Prostate gland (tissue), 2 donors: Measurements from ENCODE around the gene RNF213. TPM values are rescaled to one million over a fixed set of nuclear protein-coding genes. Genes with fewer than 3 reads are reported as not detected.

ENCODE experiments used
- DNase-seq: peaks from one replicate; pipeline ENCODE4 v3.0.0-alpha.2; 2019; ENCODE audit warnings: low spot score
- H3K27ac ChIP-seq, 2 donors: fragments of 200-600 bp; sonication (generic); 2 replicates each; pipeline ENCODE4 v1.5.1; 2017 to 2019
- H3K27me3 ChIP-seq: fragments of 200-600 bp; sonication (generic); replicated peaks from 2 replicates; pipeline ENCODE4 v1.5.1; 2019; ENCODE audit not compliant: insufficient read depth
- H3K36me3 ChIP-seq, 2 donors: fragments of 200-600 bp; sonication (generic); 1 replicate in 1 of 2; 2 replicates in 1 of 2; pipeline versions ENCODE4 v1.5.1 to v1.8.1; 2017 to 2019
- H3K4me1 ChIP-seq: fragments of 200-600 bp; sonication (generic); replicated peaks from 2 replicates; pipeline ENCODE4 v1.5.1; 2019
- H3K4me3 ChIP-seq, 2 donors: fragments of 200-600 bp; sonication (generic); 2 replicates each; pipeline ENCODE4 v1.5.1; 2017 to 2019
- H3K9me3 ChIP-seq: fragments of 200-600 bp; sonication (generic); 2 replicates; pipeline ENCODE4 v1.5.1; 2017
- POLR2A ChIP-seq: fragments of 450-650 bp; IDR thresholded peaks from one replicate; pipeline ENCODE4 v1.6.1; 2016; ENCODE audit warnings: antibody characterized with exemption, mild to moderate bottlenecking
- POLR2AphosphoS5 ChIP-seq: sonication (generic); formaldehyde crosslinking; IDR thresholded peaks from one replicate; pipeline ENCODE4 v1.6.1; 2017; ENCODE audit warnings: antibody characterized with exemption
- WGBS: methylation state at CpG from one replicate; pipeline ENCODE4 v1.1.5; 2018; 5-methylcytosine and 5-hydroxymethylcytosine counted together
- intact Hi-C: fragments of 100-400 bp; cut with DNase I; formaldehyde crosslinking; loops from one replicate; pipeline ENCODE4 v1.14.2; 2022
- total RNA-seq, 2 donors: library from RNA; depleted of rRNA; stranded (reverse); fragments of >200 nt; gene quantifications; one replicate each; pipeline ENCODE4 v1.1.0, GENCODE V29; 2016
- TF ChIP-seq, protein P1 (sequence below), 4 experiments: fragments of 200-600 bp in 2 of 4; fragments of 450-650 bp in 2 of 4; sonication (generic) in 2 of 4; IDR thresholded peaks; 1 replicate in 3 of 4; 2 replicates in 1 of 4; pipeline ENCODE4 v1.5.1; 2016 to 2019; ENCODE audit warnings: antibody characterized with exemption in 4 of 4, mild to moderate bottlenecking in 2 of 4, moderate library complexity in 2 of 4

Gene RNF213
- total RNA-seq, 2 donors from 2014 or later = 57.7 to 112 TPM

DNA sequence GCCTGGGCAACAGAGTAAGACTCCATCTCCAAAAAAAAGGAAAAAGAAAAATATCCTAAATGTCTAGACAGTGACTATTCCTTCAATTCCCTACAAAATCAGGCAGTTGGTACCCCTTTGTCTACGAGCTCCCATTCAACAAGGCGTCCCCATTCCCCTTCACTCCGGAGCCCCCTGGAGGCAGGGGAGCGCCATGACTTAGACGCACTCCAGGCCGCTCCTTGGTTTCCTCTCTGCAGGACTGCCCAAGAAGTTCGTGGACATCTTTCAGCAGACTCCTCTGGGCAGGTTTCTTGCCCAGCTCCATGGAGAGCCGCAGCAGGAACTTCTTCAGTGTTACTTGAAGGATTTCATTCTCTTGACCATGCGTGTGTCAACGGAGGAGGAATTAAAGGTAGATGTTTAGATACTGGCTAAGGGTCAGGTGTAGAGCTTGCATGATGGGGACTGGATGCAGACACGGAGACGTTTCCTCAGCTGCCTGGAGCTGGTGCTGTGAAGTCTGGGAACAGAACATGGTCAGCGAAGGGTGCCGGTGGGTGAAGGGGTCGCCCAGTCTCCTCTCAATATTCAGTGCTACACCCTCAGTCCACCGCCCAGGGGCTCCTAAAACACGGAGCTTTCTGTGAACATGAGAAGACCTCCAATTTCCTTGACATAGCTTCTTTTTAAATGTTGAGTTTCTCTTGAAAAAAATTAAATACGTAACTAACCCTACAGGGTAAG is 101.0 kb downstream of the RNF213 start:
- TF ChIP-seq, protein P1, sequence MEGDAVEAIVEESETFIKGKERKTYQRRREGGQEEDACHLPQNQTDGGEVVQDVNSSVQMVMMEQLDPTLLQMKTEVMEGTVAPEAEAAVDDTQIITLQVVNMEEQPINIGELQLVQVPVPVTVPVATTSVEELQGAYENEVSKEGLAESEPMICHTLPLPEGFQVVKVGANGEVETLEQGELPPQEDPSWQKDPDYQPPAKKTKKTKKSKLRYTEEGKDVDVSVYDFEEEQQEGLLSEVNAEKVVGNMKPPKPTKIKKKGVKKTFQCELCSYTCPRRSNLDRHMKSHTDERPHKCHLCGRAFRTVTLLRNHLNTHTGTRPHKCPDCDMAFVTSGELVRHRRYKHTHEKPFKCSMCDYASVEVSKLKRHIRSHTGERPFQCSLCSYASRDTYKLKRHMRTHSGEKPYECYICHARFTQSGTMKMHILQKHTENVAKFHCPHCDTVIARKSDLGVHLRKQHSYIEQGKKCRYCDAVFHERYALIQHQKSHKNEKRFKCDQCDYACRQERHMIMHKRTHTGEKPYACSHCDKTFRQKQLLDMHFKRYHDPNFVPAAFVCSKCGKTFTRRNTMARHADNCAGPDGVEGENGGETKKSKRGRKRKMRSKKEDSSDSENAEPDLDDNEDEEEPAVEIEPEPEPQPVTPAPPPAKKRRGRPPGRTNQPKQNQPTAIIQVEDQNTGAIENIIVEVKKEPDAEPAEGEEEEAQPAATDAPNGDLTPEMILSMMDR (IDR thresholded peaks at IDR 0.05) = peak in 1 of 4 experiments; percentile 21
- TF ChIP-seq POLR2AphosphoS5 = no peak
- Histone ChIP-seq H3K4me3 (no peak overlapping the region), H3K4me1 (no peaks in the 10 kb centered on the region), H3K27ac (no peak overlapping the region), H3K9me3 (no peaks in the 10 kb centered on the region), H3K36me3 (peaks cover 0 to 12% of the 10 kb centered on the region in 2 donors), H3K27me3 (no peaks in the 10 kb centered on the region)
- intact Hi-C loops = loop anchor here (5.0 kb wide), 1 partner anchor 354 kb away; no protein-coding TSS in a partner anchor
- DNase-seq = no peak
- WGBS = 95% methylated on average over 18 of the region's 18 CpGs

DNA sequence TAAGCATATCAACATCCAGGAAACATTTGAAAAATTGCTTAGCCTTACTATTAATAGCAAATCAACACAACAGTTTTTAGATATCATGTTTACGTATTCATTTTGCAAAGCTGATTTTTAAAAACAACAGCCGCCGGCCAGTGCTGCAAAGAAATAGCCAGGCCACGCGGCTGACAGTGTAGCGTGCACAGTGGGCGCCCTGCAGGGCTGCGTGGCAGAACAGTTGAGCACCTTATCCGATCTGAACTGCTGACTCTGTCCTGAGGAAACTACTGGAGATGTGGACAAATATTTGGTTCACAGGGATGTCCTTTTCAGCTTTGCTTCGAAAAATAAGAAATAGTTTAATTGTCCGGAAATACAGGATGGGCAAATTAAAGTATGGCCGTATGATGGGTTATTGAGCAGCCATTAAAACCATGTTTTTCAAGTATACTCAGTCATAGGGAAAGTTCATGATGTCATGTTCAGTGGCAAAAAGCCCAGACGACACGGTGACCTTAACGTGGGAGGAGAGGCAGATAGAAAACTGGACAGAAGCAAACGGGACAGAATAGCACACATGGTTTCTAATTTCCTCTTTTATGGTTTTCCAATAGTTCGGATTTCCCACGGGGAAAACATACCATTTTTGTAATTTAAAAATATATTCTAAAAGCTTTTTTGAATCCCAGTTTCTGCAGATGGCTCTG is 101.9 kb downstream of the RNF213 start:
- Histone ChIP-seq H3K9me3 (no peaks in the 10 kb centered on the region), H3K27ac (no peak overlapping the region), H3K4me1 (no peaks in the 10 kb centered on the region), H3K36me3 (peaks cover 0 to 12% of the 10 kb centered on the region in 2 donors), H3K4me3 (no peak overlapping the region), H3K27me3 (no peaks in the 10 kb centered on the region)
- 72% methylated on average over 18 of the region's 18 CpGs for WGBS
- no peak for TF ChIP-seq POLR2A
- TF ChIP-seq, protein P1 (IDR thresholded peaks at IDR 0.05) = no peak
- no peak for DNase-seq
- intact Hi-C loops = loop anchor here (5.0 kb wide), 1 partner anchor 355 kb away; no protein-coding TSS in a partner anchor

DNA sequence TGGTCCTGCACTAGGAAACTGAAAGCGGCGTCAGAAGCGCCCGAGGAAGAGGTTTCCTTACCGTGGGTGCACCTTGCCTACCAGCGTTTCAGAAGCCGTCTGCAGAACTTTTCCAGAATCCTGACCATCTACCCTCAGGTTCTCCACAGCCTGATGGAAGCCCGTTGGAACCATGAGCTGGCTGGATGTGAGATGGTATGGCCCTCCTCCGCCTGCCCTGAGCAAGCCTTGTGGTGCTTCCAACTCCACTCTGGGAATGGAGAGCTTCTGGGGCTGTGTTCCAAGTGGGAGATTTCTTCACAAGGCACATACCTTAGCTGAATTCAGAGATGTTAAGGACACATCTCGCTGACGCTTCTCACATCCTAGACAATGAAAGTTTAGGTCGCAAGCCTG is 102.5 kb downstream of the RNF213 start:
- H3K27ac ChIP-seq = no peak overlapping the region

DNA sequence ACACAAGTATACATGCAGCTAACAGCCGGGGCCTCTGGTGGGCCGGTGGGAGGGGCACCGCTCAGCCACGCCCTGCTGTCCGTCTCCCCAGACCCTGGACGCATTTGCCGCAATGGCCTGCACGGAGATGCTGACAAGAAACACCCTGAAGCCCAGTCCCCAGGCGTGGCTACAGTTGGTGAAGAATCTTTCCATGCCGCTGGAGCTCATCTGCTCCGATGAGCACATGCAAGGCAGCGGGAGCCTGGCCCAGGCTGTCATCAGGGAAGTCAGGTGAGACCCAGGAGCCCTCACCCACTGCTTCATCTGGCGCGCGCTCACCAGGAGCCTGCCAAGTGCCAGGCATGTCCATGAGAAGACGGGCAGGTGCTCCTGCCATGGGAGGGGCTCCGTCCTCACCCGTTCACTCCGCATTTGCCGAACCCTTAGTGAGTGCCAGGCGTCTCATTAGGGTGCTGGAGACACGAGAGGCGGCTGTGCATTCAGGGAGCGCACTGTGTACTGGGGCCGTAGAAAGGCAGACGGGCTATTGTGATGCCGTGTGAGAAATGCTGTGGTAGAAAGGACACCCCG is 103.0 kb downstream of the RNF213 start:
- no peak for DNase-seq
- 86% methylated on average over 28 of the region's 28 CpGs for WGBS
- no peaks in the 10 kb centered on the region for H3K4me1 ChIP-seq
- H3K36me3 ChIP-seq = peaks cover 1 to 12% of the 10 kb centered on the region in 2 donors
- H3K9me3 ChIP-seq = no peaks in the 10 kb centered on the region
- H3K4me3 ChIP-seq = no peak overlapping the region
- TF ChIP-seq POLR2AphosphoS5 (no peak), POLR2A (no peak)
- TF ChIP-seq, protein P1 (IDR thresholded peaks at IDR 0.05) = no peak
- H3K27me3 ChIP-seq = no peaks in the 10 kb centered on the region
- intact Hi-C loops = loop anchor here (5.0 kb wide), 1 partner anchor 356 kb away; no protein-coding TSS in a partner anchor
- no peak overlapping the region for H3K27ac ChIP-seq

More for the DNA sequence above, 102.5 kb downstream of the RNF213 start:
- H3K36me3 ChIP-seq = peaks cover 0 to 12% of the 10 kb centered on the region in 2 donors
- no peak overlapping the region for H3K4me3 ChIP-seq
- no peaks in the 10 kb centered on the region for H3K27me3 ChIP-seq
- no peaks in the 10 kb centered on the region for H3K4me1 ChIP-seq
- 86% methylated on average over 12 of the region's 12 CpGs for WGBS
- H3K9me3 ChIP-seq = no peaks in the 10 kb centered on the region
- intact Hi-C loops = loop anchor here (5.0 kb wide), 1 partner anchor 356 kb away; no protein-coding TSS in a partner anchor
- TF ChIP-seq, protein P1 (IDR thresholded peaks at IDR 0.05) = no peak
- no peak for DNase-seq
